HEK293 (cell line): ENCODE data around the gene SYTL3.

ENCODE experiments used
- MZF1 ChIP-seq: fragments of 450-650 bp; formaldehyde crosslinking; IDR thresholded peaks from 2 replicates; pipeline ENCODE4 v1.5.1; 2017; ENCODE audit warnings: missing biosample characterization, missing genetic modification characterization, borderline replicate concordance
- ZNF2 ChIP-seq: fragments of 450-650 bp; formaldehyde crosslinking; IDR thresholded peaks from 2 replicates; pipeline ENCODE4 v1.5.1; 2016; ENCODE audit warnings: missing biosample characterization, missing genetic modification characterization
- ZNF24 ChIP-seq: fragments of 450-650 bp; formaldehyde crosslinking; IDR thresholded peaks from 2 replicates; pipeline ENCODE4 v1.5.1; 2016; ENCODE audit warnings: missing biosample characterization, missing genetic modification characterization
- ZNF274 ChIP-seq, 2 experiments: fragments of 200-500 bp in 1 of 2; fragments of 450-650 bp in 1 of 2; sonication (Bioruptor generic) in 1 of 2; formaldehyde crosslinking in 1 of 2; IDR thresholded peaks; 2 replicates each; pipeline versions ENCODE4 v1.5.1 to v1.6.1; 2014 to 2016; ENCODE audit warnings: borderline replicate concordance in 1 of 2, inconsistent platforms in 1 of 2, low read length in 1 of 2, missing biosample characterization in 1 of 2, missing genetic modification characterization in 1 of 2
- ZNF654 ChIP-seq: fragments of 450-650 bp; formaldehyde crosslinking; IDR thresholded peaks from 2 replicates; pipeline ENCODE4 v1.5.1; 2016; ENCODE audit warnings: low read depth, missing biosample characterization, missing genetic modification characterization
- ZNF660 ChIP-seq: fragments of 450-650 bp; IDR thresholded peaks from 2 replicates; pipeline ENCODE4 v1.5.1; 2018; ENCODE audit warnings: missing biosample characterization, mild to moderate bottlenecking, missing genetic modification characterization
- TF ChIP-seq, protein P1 (sequence below): fragments of 450-650 bp; formaldehyde crosslinking; IDR thresholded peaks from 2 replicates; pipeline ENCODE4 v1.5.1; 2016; ENCODE audit warnings: missing biosample characterization, missing genetic modification characterization
- TF ChIP-seq, protein P2 (sequence below): fragments of 450-650 bp; formaldehyde crosslinking; IDR thresholded peaks from 2 replicates; pipeline ENCODE4 v1.5.1; 2016; ENCODE audit warnings: missing biosample characterization, missing genetic modification characterization

DNA sequence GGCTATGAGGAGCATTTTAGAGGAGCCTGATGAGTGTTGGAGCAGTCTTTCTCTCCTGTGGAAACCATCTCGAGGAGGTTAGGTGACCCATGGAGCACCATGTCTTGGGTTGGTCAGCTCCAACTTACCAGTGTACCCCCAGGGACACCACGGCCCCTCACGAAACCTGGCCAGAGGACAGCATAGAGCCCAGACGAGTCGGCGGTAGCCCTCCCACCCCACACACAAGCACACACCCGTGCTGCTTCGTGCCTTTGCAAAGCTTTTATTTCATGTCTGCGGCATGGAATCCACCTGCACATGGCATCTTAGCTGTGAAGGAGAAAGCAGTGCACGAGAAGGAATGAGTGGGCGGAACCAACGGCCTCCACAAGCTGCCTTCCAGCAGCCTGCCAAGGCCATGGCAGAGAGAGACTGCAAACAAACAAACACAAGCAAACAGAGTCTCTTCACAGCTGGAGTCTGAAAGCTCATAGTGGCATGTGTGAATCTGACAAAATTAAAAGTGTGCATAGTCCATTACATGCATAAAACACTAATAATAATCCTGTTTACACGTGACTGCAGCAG, 115.7 kb downstream of the SYTL3 start:
- TF ChIP-seq ZNF654 (tag by site-specific recombination): no peak
- TF ChIP-seq ZNF274 (IDR thresholded peaks at IDR 0.05; ENCODE audit: low read length): no peak
- TF ChIP-seq ZNF274 (tag by site-specific recombination; IDR thresholded peaks at IDR 0.05; ENCODE audit: borderline replicate concordance): no peak
- no peak for TF ChIP-seq ZNF24 (tag by site-specific recombination)
- no peak for TF ChIP-seq ZNF660 (tag by site-specific recombination)
- TF ChIP-seq ZNF2 (tag by site-specific recombination): no peak
- TF ChIP-seq MZF1: no peak
- TF ChIP-seq, protein P1, sequence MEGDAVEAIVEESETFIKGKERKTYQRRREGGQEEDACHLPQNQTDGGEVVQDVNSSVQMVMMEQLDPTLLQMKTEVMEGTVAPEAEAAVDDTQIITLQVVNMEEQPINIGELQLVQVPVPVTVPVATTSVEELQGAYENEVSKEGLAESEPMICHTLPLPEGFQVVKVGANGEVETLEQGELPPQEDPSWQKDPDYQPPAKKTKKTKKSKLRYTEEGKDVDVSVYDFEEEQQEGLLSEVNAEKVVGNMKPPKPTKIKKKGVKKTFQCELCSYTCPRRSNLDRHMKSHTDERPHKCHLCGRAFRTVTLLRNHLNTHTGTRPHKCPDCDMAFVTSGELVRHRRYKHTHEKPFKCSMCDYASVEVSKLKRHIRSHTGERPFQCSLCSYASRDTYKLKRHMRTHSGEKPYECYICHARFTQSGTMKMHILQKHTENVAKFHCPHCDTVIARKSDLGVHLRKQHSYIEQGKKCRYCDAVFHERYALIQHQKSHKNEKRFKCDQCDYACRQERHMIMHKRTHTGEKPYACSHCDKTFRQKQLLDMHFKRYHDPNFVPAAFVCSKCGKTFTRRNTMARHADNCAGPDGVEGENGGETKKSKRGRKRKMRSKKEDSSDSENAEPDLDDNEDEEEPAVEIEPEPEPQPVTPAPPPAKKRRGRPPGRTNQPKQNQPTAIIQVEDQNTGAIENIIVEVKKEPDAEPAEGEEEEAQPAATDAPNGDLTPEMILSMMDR (tag by site-specific recombination): no peak
- TF ChIP-seq, protein P2, sequence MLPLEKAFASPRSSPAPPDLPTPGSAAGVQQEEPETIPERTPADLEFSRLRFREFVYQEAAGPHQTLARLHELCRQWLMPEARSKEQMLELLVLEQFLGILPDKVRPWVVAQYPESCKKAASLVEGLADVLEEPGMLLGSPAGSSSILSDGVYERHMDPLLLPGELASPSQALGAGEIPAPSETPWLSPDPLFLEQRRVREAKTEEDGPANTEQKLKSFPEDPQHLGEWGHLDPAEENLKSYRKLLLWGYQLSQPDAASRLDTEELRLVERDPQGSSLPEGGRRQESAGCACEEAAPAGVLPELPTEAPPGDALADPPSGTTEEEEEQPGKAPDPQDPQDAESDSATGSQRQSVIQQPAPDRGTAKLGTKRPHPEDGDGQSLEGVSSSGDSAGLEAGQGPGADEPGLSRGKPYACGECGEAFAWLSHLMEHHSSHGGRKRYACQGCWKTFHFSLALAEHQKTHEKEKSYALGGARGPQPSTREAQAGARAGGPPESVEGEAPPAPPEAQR (tag by site-specific recombination): no peak
